HG03280 (cell line): Measurements from ENCODE around the gene CENPM.
A peak's percentile ranks its signal among the peaks of the same experiment; 100 is the strongest.

Source experiments
- ATAC-seq: cut with Tn5 transposase; IDR thresholded peaks from one replicate; pipeline ENCODE4 v1.9.1; 2021; ENCODE audit warnings: mild to moderate bottlenecking, moderate library complexity; ENCODE audit not compliant: unreplicated experiment

The CENPM gene

GRCh38 chr22:41933411-41934177, 13.4 kb downstream of the CENPM start:
- ATAC-seq, result no peak

- ATAC-seq, result no peak
Observed at GRCh38 chr22:41932353-41932752, 14.6 kb downstream of the CENPM start.

- no peak for ATAC-seq
Observed at GRCh38 chr22:41931701-41932269, 15.2 kb downstream of the CENPM start.

- ATAC-seq, result no peak
Observed at GRCh38 chr22:41929418-41929810, 17.5 kb downstream of the CENPM start.

- no peak for ATAC-seq
Observed at GRCh38 chr22:41928593-41929417, 18.1 kb downstream of the CENPM start.

GRCh38 chr22:41927813-41928212, 19.1 kb downstream of the CENPM start:
- no peak for ATAC-seq

GRCh38 chr22:41925783-41926460, 21.0 kb downstream of the CENPM start:
- peak; percentile 45 for ATAC-seq

- ATAC-seq, result no peak
Observed at GRCh38 chr22:41923595-41924276, 23.2 kb downstream of the CENPM start.

GRCh38 chr22:41922940-41923594, 23.9 kb downstream of the CENPM start:
- no peak for ATAC-seq

- ATAC-seq, result no peak
Observed at GRCh38 chr22:41922328-41922727, 24.6 kb downstream of the CENPM start.

GRCh38 chr22:41920271-41920976, 26.5 kb downstream of the CENPM start:
- peak; percentile 24 for ATAC-seq

GRCh38 chr22:41919357-41920224, 27.4 kb downstream of the CENPM start:
- ATAC-seq, result peak; percentile 40

- no peak for ATAC-seq
Observed at GRCh38 chr22:41917903-41918791, 28.8 kb downstream of the CENPM start.

GRCh38 chr22:41917375-41917902, 29.5 kb downstream of the CENPM start:
- no peak for ATAC-seq

- no peak for ATAC-seq
Observed at GRCh38 chr22:41916745-41917358, 30.1 kb downstream of the CENPM start.

- no peak for ATAC-seq
Observed at GRCh38 chr22:41915786-41916493, 31.0 kb downstream of the CENPM start.
